HG03064 (cell line): ENCODE results near the gene CYP4F3.
"Not testable (repeated sequence)": the region's sequence is repeated elsewhere in the genome, so short reads cannot be mapped to it uniquely, and the experiment has no call there.

ENCODE experiments used
- ATAC-seq: cut with Tn5 transposase; IDR thresholded peaks from one replicate; pipeline ENCODE4 v1.9.1; 2021; ENCODE audit warnings: low read depth; ENCODE audit not compliant: unreplicated experiment

Gene CYP4F3

GRCh38 chr19:15666186-15666585 is 25.5 kb downstream of the CYP4F3 start:
- no peak for ATAC-seq

GRCh38 chr19:15666883-15667282 is 26.2 kb downstream of the CYP4F3 start:
- no peak for ATAC-seq

- ATAC-seq = no peak
Observed at GRCh38 chr19:15669440-15669839, 28.7 kb downstream of the CYP4F3 start.

GRCh38 chr19:15669891-15670290 is 29.2 kb downstream of the CYP4F3 start:
- ATAC-seq = no peak

GRCh38 chr19:15671237-15671821 is 30.6 kb downstream of the CYP4F3 start:
- ATAC-seq = no peak

- no peak for ATAC-seq
Observed at GRCh38 chr19:15671891-15672579, 31.3 kb downstream of the CYP4F3 start.

- no peak for ATAC-seq
Observed at GRCh38 chr19:15672580-15673175, 32.0 kb downstream of the CYP4F3 start, which contains the start of gene CYP4F12. Gene CYP4F12, plus strand, starts transcription at chr19:15673087. Its CDS starts 443 bp downstream, at chr19:15673530.

- no peak for ATAC-seq
Observed at GRCh38 chr19:15673176-15673654, 32.5 kb downstream of the CYP4F3 start.

GRCh38 chr19:15675560-15675959 is 34.9 kb downstream of the CYP4F3 start:
- no peak for ATAC-seq

- ATAC-seq = no peak
Observed at GRCh38 chr19:15679089-15679488, 38.4 kb downstream of the CYP4F3 start.

GRCh38 chr19:15679865-15680264 is 39.2 kb downstream of the CYP4F3 start:
- ATAC-seq = not testable (repeated sequence)

- ATAC-seq = no peak
Observed at GRCh38 chr19:15680478-15681322, 40.0 kb downstream of the CYP4F3 start.

- no peak for ATAC-seq
Observed at GRCh38 chr19:15683411-15683810, 42.7 kb downstream of the CYP4F3 start.

- no peak for ATAC-seq
Observed at GRCh38 chr19:15684828-15685227, 44.1 kb downstream of the CYP4F3 start.

GRCh38 chr19:15696654-15697194 is 56.0 kb downstream of the CYP4F3 start:
- no peak for ATAC-seq

GRCh38 chr19:15701757-15702533 is 61.2 kb downstream of the CYP4F3 start:
- ATAC-seq = no peak

- ATAC-seq = no peak
Observed at GRCh38 chr19:15702534-15702930, 61.8 kb downstream of the CYP4F3 start.
